IMR-90 (cell line): Measurements from ENCODE around the gene TMEM63B. TPM values are rescaled to one million over a fixed set of nuclear protein-coding genes. Genes with fewer than 3 reads are reported as not detected.

Experiments used
- ATAC-seq: fragments of 200-7000 bp; cut with Tn5 transposase; 2 replicates; pipeline ENCODE4 v1.9.1; 2020; ENCODE audit warnings: low read depth, mild to moderate bottlenecking, moderate library complexity
- BruUV-seq: library from RNA; stranded (reverse); fragments of 400-500 nt; replicated peaks from 2 replicates; lab custom pipeline; 2021; lab: Mats Ljungman, UMichigan
- CTCF ChIA-PET: fragments of 300-600 bp; formaldehyde crosslinking; extraction: SDS; loops from one replicate; lab custom pipeline; 2021; ENCODE audit warnings: antibody characterized with exemption; lab: Yijun Ruan, JAX
- POLR2A ChIA-PET: fragments of 300-600 bp; sonication (Branson Sonifier 250); formaldehyde crosslinking; loops from one replicate; lab custom pipeline; 2022; ENCODE audit warnings: antibody characterized with exemption; ENCODE audit not compliant: unreplicated experiment; lab: Charles Lee
- DNase-seq: peaks from one replicate; pipeline ENCODE4 v3.0.0; 2013
- H2AFZ ChIP-seq: replicated peaks from 2 replicates; pipeline ENCODE3; 2013; ENCODE audit warnings: low read length, mild to moderate bottlenecking; ENCODE audit not compliant: poor library complexity
- H2AK5ac ChIP-seq: 2 replicates; pipeline ENCODE4 v1.6.1; 2013; ENCODE audit warnings: low read depth, low read length, inconsistent platforms
- H2AK9ac ChIP-seq: replicated peaks from 2 replicates; pipeline ENCODE3; 2013; ENCODE audit warnings: mild to moderate bottlenecking, low read depth, low read length, moderate library complexity; ENCODE audit not compliant: poor library complexity
- H2BK120ac ChIP-seq: 2 replicates; pipeline ENCODE4 v1.6.1; 2013; ENCODE audit warnings: low read depth, low read length, inconsistent platforms
- H2BK15ac ChIP-seq: 3 replicates; pipeline ENCODE4 v1.6.1; 2013; ENCODE audit warnings: low read depth, low read length, inconsistent platforms
- H2BK20ac ChIP-seq: 2 replicates; pipeline ENCODE4 v1.6.1; 2013; ENCODE audit warnings: low read depth, mild to moderate bottlenecking, inconsistent platforms, low read length, moderate library complexity
- H2BK5ac ChIP-seq: 2 replicates; pipeline ENCODE4 v1.6.1; 2013; ENCODE audit warnings: mild to moderate bottlenecking, low read depth, low read length, inconsistent platforms; ENCODE audit not compliant: poor library complexity, severe bottlenecking
- H3K14ac ChIP-seq: replicated peaks from 2 replicates; pipeline ENCODE4 v1.6.1; 2013; ENCODE audit warnings: low read depth, low read length, inconsistent platforms
- H3K18ac ChIP-seq: 2 replicates; pipeline ENCODE4 v1.6.1; 2013; ENCODE audit warnings: low read depth, low read length, control low read depth
- H3K23ac ChIP-seq: 2 replicates; pipeline ENCODE4 v1.6.1; 2013; ENCODE audit warnings: low read depth, low read length, inconsistent platforms
- H3K27ac ChIP-seq: 2 replicates; pipeline ENCODE4 v1.5.1; 2013; ENCODE audit warnings: mild to moderate bottlenecking, control low read depth, low read length; ENCODE audit not compliant: insufficient read depth
- H3K27me3 ChIP-seq: 2 replicates; pipeline ENCODE4 v1.6.1; 2013; ENCODE audit warnings: low read length; ENCODE audit not compliant: control insufficient read depth, insufficient read depth
- H3K36me3 ChIP-seq: 2 replicates; pipeline ENCODE4 v1.6.1; 2013; ENCODE audit warnings: low read length, mixed read lengths; ENCODE audit not compliant: control insufficient read depth, insufficient read depth
- H3K4ac ChIP-seq: 2 replicates; pipeline ENCODE4 v1.6.1; 2013; ENCODE audit warnings: low read depth, low read length, inconsistent platforms
- H3K4me1 ChIP-seq: 2 replicates; pipeline ENCODE4 v1.6.1; 2013; ENCODE audit warnings: low read length, mixed read lengths; ENCODE audit not compliant: control insufficient read depth, insufficient read depth
- H3K4me2 ChIP-seq: 2 replicates; pipeline ENCODE4 v1.6.1; 2013; ENCODE audit warnings: low read depth, mild to moderate bottlenecking, control low read depth, low read length, moderate library complexity
- H3K4me3 ChIP-seq: 2 replicates; pipeline ENCODE4 v1.5.1; 2013; ENCODE audit warnings: low read depth, mild to moderate bottlenecking, control low read depth, low read length, moderate library complexity; ENCODE audit not compliant: insufficient read depth
- H3K56ac ChIP-seq: 2 replicates; pipeline ENCODE4 v1.6.1; 2013; ENCODE audit warnings: low read length, inconsistent platforms; ENCODE audit not compliant: insufficient read depth; ENCODE audit errors: extremely low read depth
- H3K79me1 ChIP-seq, 2 experiments: 2 replicates each; pipeline ENCODE4 v1.6.1; 2013; ENCODE audit warnings: low read length in 2 of 2, inconsistent platforms in 1 of 2, low read depth in 1 of 2
- H3K9ac ChIP-seq: 2 replicates; pipeline ENCODE4 v1.6.1; 2013; ENCODE audit warnings: low read depth, low read length, control low read depth
- H3K9me1 ChIP-seq: 2 replicates; pipeline ENCODE4 v1.6.1; 2013; ENCODE audit warnings: low read length, inconsistent platforms; ENCODE audit not compliant: insufficient read depth
- H3K9me3 ChIP-seq: 2 replicates; pipeline ENCODE4 v1.6.1; 2013; ENCODE audit warnings: low read length; ENCODE audit not compliant: control insufficient read depth, insufficient read depth
- H4K20me1 ChIP-seq: 2 replicates; pipeline ENCODE4 v1.6.1; 2013; ENCODE audit warnings: low read length, inconsistent platforms; ENCODE audit not compliant: insufficient read depth
- H4K5ac ChIP-seq: 2 replicates; pipeline ENCODE4 v1.6.1; 2013; ENCODE audit warnings: mild to moderate bottlenecking, low read depth, low read length, control low read depth
- H4K8ac ChIP-seq, 2 experiments: 2 replicates each; pipeline ENCODE4 v1.6.1; 2013; ENCODE audit warnings: low read depth in 2 of 2, low read length in 2 of 2, control low read depth in 1 of 2, inconsistent platforms in 1 of 2
- H4K91ac ChIP-seq: 2 replicates; pipeline ENCODE4 v1.6.1; 2013; ENCODE audit warnings: low read depth, low read length, inconsistent platforms; ENCODE audit not compliant: insufficient read depth
- SMC3 ChIP-seq: fragments of 150-350 bp; IDR thresholded peaks from 2 replicates; pipeline ENCODE4 v1.6.1; 2016; ENCODE audit warnings: low read depth, mild to moderate bottlenecking, antibody characterized with exemption, low read length, moderate library complexity
- WGBS, 2 experiments: methylation state at CpG; one replicate each; pipeline versions ENCODE4 v1.1.5 to v1.1.7; 2013; ENCODE audit warnings: missing lambda C conversion rate in 2 of 2; ENCODE audit not compliant: insufficient read length in 1 of 2; ENCODE audit errors: extremely low coverage in 2 of 2; 5-methylcytosine and 5-hydroxymethylcytosine counted together
- dilution Hi-C: fragments of 300-500 bp; cut with HindIII; formaldehyde crosslinking; loops from one replicate; pipeline ENCODE4 v1.14.3; 2018; ENCODE audit warnings: low sequenced_read_pairs; ENCODE audit not compliant: unreplicated experiment
- in situ Hi-C: fragments of 300-500 bp; cut with MboI; formaldehyde crosslinking; loops from 3 replicates; pipeline ENCODE4 v1.14.3; 2019; ENCODE audit warnings: low sequenced_read_pairs, inconsistent platforms, mixed read lengths
- intact Hi-C: fragments of 100-400 bp; cut with micrococcal nuclease; formaldehyde crosslinking; loops from 2 replicates; pipeline ENCODE4 v1.10.0; 2022
- polyA plus RNA-seq, 3 experiments: library from polyadenylated mRNA; depleted of rRNA; stranded (reverse); fragments of >200 nt; gene quantifications; 2 replicates each; pipeline ENCODE4 v1.2.3, GENCODE V29; 2012; ENCODE audit warnings: low replicate concordance in 1 of 3
- total RNA-seq: library from RNA; depleted of rRNA; stranded (reverse); fragments of >200 nt; gene quantifications from 2 replicates; pipeline ENCODE4 v1.2.3, GENCODE V29; 2012

The TMEM63B gene
- total and polyA plus RNA-seq, 2 of the 4 experiments (the other 2 are of a cell fraction) = 12.2 to 42.6 TPM

DNA sequence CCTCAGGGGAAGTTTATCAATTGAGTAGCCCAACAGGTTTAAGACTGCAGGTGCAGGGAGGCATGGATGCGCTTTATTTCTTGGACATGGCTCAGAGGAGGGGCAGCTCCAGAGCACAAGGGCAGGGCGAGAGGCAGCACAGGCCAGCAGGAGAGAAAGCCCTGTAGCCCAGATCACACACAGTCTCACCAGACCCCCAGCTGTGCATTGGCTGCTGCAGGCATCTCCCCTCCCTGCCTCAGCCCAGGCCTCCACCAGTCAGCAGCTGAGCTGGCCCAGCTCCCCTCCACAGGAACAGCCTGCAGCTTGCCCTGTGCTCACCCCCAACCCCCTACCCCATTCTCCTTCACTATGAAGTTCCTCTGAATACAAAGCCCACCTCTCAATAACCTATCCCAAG is 24.8 kb upstream of the TMEM63B start:
- Histone ChIP-seq H3K23ac (no peak overlapping the region), H2AFZ (no peak overlapping the region), H3K4ac (no peak overlapping the region), H2AK9ac (no peak overlapping the region), H3K9me1 (peaks cover 18% of the 10 kb centered on the region; the same call in 1 of the 2 replicates), H4K91ac (no peak overlapping the region), H3K9me3 (no peaks in the 10 kb centered on the region), H3K4me1 (peaks cover 14% of the 10 kb centered on the region), H3K27me3 (no peaks in the 10 kb centered on the region), H2BK20ac (no peak overlapping the region), H2BK5ac (no peak overlapping the region), H4K8ac (no peak overlapping the region), H3K14ac (no peak overlapping the region), H3K4me2 (no peak overlapping the region), H4K5ac (no peak overlapping the region), H2BK120ac (no peak overlapping the region), H3K56ac (no peak overlapping the region), H2AK5ac (no peak overlapping the region), H2BK15ac (no peak overlapping the region), H3K27ac (no peak overlapping the region), H4K20me1 (peaks cover 31% of the 10 kb centered on the region), H3K79me1 (peaks cover 19 to 38% of the 10 kb centered on the region in 2 experiments), H3K36me3 (peaks cover 27% of the 10 kb centered on the region), H3K9ac (no peak overlapping the region), H3K4me3 (no peak overlapping the region), H3K18ac (no peak overlapping the region)
- ChIA-PET CTCF (no interaction called here), POLR2A (no interaction called here)
- in situ Hi-C loops = loop anchor here (5.0 kb wide), 1 partner anchor 40 kb away; no protein-coding TSS in a partner anchor
- no TSS peak for BruUV-seq
- no peak for TF ChIP-seq SMC3
- intact Hi-C loops = no loop called here
- ATAC-seq (no peak), DNase-seq (no peak)
- dilution Hi-C loops = no loop called here
- 100% methylated on average over 1 of the region's 2 CpGs; no CpG with 5 or more reads in 1 of the 2 experiments for WGBS, 2 experiments
